HepG2 (cell line): ENCODE results near the gene TCF3. TPM values are rescaled to one million over a fixed set of nuclear protein-coding genes. Genes with fewer than 3 reads are reported as not detected.

ENCODE experiments used
- GZF1 ChIP-seq: sonication (generic); formaldehyde crosslinking; IDR thresholded peaks from 2 replicates; pipeline ENCODE4 v1.5.1; 2020; ENCODE audit warnings: mild to moderate bottlenecking, missing genetic modification reagents
- KLF12 ChIP-seq: sonication (generic); formaldehyde crosslinking; IDR thresholded peaks from 2 replicates; pipeline ENCODE4 v1.4.0; 2020; ENCODE audit warnings: missing genetic modification reagents, borderline replicate concordance
- MIER2 ChIP-seq: IDR thresholded peaks from 2 replicates; pipeline ENCODE4 v1.6.1; 2016; ENCODE audit warnings: missing biosample characterization, missing genetic modification reagents
- NFATC3 ChIP-seq: sonication (generic); formaldehyde crosslinking; IDR thresholded peaks from 2 replicates; pipeline ENCODE4 v1.5.1; 2020; ENCODE audit warnings: mild to moderate bottlenecking, missing genetic modification reagents
- NRL ChIP-seq: sonication (generic); formaldehyde crosslinking; IDR thresholded peaks from 2 replicates; pipeline ENCODE4 v1.5.0; 2020; ENCODE audit warnings: missing genetic modification reagents, mild to moderate bottlenecking, moderate library complexity, borderline replicate concordance
- RORA ChIP-seq: sonication (generic); formaldehyde crosslinking; IDR thresholded peaks from 2 replicates; pipeline ENCODE4 v1.5.0; 2020; ENCODE audit warnings: mild to moderate bottlenecking, missing genetic modification reagents, moderate library complexity
- SSRP1 ChIP-seq: IDR thresholded peaks from 2 replicates; pipeline ENCODE4 v1.6.1; 2016; ENCODE audit warnings: control low read depth
- SYNCRIP ChIP-seq: fragments of 200-400 bp; formaldehyde crosslinking; IDR thresholded peaks from 2 replicates; pipeline ENCODE4 v1.6.1; 2018; ENCODE audit warnings: mild to moderate bottlenecking, low read depth, low read length; ENCODE audit not compliant: insufficient read depth
- WIZ ChIP-seq: sonication (generic); formaldehyde crosslinking; IDR thresholded peaks from 2 replicates; pipeline ENCODE4 v1.5.1; 2020; ENCODE audit warnings: mild to moderate bottlenecking, missing genetic modification reagents
- ZKSCAN1 ChIP-seq: fragments of 150-350 bp; IDR thresholded peaks from 2 replicates; pipeline ENCODE4 v1.6.1; 2014; ENCODE audit warnings: low read length
- ZNF17 ChIP-seq: sonication (generic); formaldehyde crosslinking; IDR thresholded peaks from 2 replicates; pipeline ENCODE4 v1.5.0; 2020; ENCODE audit warnings: mild to moderate bottlenecking, missing genetic modification reagents
- ZNF24 ChIP-seq: fragments of 450-650 bp; IDR thresholded peaks from 2 replicates; pipeline ENCODE4 v1.6.1; 2017; ENCODE audit warnings: antibody characterized with exemption, mild to moderate bottlenecking
- ZNF564 ChIP-seq: sonication (generic); formaldehyde crosslinking; IDR thresholded peaks from 2 replicates; pipeline ENCODE4 v1.8.1; 2023; ENCODE audit warnings: mild to moderate bottlenecking, missing genetic modification reagents
- ZNF652 ChIP-seq: IDR thresholded peaks from 2 replicates; pipeline ENCODE4 v1.6.1; 2016; ENCODE audit warnings: low read depth, borderline replicate concordance
- ZNF761 ChIP-seq: sonication (generic); formaldehyde crosslinking; conservative IDR thresholded peaks from 2 replicates; pipeline ENCODE4 v1.4.0; 2020; ENCODE audit warnings: mild to moderate bottlenecking, missing genetic modification reagents
- ZNF766 ChIP-seq: sonication (generic); formaldehyde crosslinking; IDR thresholded peaks from 2 replicates; pipeline ENCODE4 v1.5.0; 2020; ENCODE audit warnings: missing genetic modification reagents, borderline replicate concordance
- polyA plus RNA-seq, 8 experiments: library from polyadenylated mRNA; depleted of rRNA in 3 of 8; stranded (reverse) in 7 of 8; unstranded in 1 of 8; fragments of >200 nt; fragmentation: Illumina TruSeq in 4 of 8; extraction: Trizol in 4 of 8; gene quantifications; 2 replicates each; pipeline versions ENCODE4 v1.2.1 to v1.2.3, GENCODE V29; 2011 to 2016; ENCODE audit warnings: low read depth in 4 of 8, missing spikeins in 1 of 8, mixed read lengths in 1 of 8; ENCODE audit not compliant: insufficient read depth in 1 of 8
- total RNA-seq, 5 experiments: library from RNA; depleted of rRNA; stranded (reverse); fragments of >200 nt; fragmentation: Illumina TruSeq; extraction: Trizol; gene quantifications; 2 replicates each; pipeline ENCODE4 v1.2.3, GENCODE V29; 2016; ENCODE audit warnings: low read depth in 1 of 5
- TF ChIP-seq, protein P1 (sequence below): sonication (generic); formaldehyde crosslinking; IDR thresholded peaks from 2 replicates; pipeline ENCODE4 v1.5.0; 2020; ENCODE audit warnings: mild to moderate bottlenecking, missing genetic modification reagents
- TF ChIP-seq, protein P2 (sequence below): sonication (generic); formaldehyde crosslinking; IDR thresholded peaks from 2 replicates; pipeline ENCODE4 v1.8.0; 2022; ENCODE audit warnings: mild to moderate bottlenecking, missing genetic modification reagents, borderline replicate concordance
- TF ChIP-seq, protein P3 (sequence below): sonication (generic); formaldehyde crosslinking; IDR thresholded peaks from 2 replicates; pipeline ENCODE4 v1.4.0; 2020; ENCODE audit warnings: mild to moderate bottlenecking, missing genetic modification reagents
- TF ChIP-seq, protein P4 (sequence below): sonication (generic); formaldehyde crosslinking; conservative IDR thresholded peaks from 2 replicates; pipeline ENCODE4 v1.5.0; 2020; ENCODE audit warnings: missing genetic modification reagents
- TF ChIP-seq, protein P5 (sequence below): sonication (generic); formaldehyde crosslinking; IDR thresholded peaks from 2 replicates; pipeline ENCODE4 v1.4.0; 2020; ENCODE audit warnings: missing genetic modification reagents

The TCF3 gene
- total and polyA plus RNA-seq, 2 of the 13 experiments (the other 11 are each of a cell fraction or from before 2014, with no cell fraction given): 51.4 to 53.2 TPM

DNA sequence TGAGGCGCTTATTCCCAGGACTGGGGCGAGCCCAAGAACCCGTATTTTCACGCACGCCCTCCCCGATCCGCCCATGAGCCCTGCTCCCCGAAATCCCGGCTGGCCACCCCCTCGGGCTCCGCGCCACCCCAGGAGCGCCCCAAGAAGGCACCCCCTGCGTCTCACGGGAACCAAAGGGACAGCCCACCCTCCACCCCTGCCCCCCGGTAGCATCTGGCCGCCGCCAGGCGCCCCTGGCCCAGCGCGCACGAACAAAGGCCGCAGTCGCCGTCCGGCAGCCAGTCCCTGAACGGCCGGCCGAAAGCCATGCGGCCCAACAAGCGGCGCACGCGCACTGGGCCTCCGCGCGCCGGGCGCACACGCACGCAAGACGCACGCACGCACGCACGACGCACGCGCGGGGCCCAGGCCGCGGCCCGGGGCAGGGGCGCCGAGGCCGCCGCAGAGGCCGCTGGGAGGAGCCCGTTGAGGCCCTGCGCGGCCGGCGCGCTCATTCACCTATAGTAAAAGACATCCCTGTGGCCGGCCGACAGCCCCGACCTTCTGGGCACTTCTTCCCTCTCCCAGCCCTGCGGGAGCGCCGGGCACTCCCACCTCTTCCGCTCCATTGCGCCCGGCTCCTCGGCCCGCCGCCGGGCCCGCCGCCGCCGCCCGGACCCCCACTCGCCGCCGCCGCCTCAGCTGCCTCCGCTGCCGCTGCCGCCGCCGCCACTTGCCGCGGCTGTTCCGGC lies 60.2 kb downstream of the TCF3 start (continued):
- TF ChIP-seq, protein P1, sequence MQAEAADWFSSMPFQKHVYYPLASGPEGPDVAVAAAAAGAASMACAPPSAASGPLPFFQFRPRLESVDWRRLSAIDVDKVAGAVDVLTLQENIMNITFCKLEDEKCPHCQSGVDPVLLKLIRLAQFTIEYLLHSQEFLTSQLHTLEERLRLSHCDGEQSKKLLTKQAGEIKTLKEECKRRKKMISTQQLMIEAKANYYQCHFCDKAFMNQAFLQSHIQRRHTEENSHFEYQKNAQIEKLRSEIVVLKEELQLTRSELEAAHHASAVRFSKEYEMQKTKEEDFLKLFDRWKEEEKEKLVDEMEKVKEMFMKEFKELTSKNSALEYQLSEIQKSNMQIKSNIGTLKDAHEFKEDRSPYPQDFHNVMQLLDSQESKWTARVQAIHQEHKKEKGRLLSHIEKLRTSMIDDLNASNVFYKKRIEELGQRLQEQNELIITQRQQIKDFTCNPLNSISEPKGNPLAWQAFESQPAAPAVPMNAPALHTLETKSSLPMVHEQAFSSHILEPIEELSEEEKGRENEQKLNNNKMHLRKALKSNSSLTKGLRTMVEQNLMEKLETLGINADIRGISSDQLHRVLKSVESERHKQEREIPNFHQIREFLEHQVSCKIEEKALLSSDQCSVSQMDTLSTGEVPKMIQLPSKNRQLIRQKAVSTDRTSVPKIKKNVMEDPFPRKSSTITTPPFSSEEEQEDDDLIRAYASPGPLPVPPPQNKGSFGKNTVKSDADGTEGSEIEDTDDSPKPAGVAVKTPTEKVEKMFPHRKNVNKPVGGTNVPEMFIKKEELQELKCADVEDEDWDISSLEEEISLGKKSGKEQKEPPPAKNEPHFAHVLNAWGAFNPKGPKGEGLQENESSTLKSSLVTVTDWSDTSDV (CRISPR knock-in tag): peak; percentile 85; the same call in 1 of the 2 replicates
- TF ChIP-seq WIZ (CRISPR knock-in tag): no peak
- no peak for TF ChIP-seq KLF12 (CRISPR knock-in tag)
- no peak for TF ChIP-seq ZNF17 (CRISPR knock-in tag)
- TF ChIP-seq GZF1 (CRISPR knock-in tag): peak; percentile 20; the same call in 1 of the 2 replicates
- no peak for TF ChIP-seq MIER2 (CRISPR knock-in tag)
- no peak for TF ChIP-seq ZKSCAN1
- TF ChIP-seq ZNF24: no peak
- no peak for TF ChIP-seq ZNF761 (CRISPR knock-in tag)
- TF ChIP-seq, protein P2, sequence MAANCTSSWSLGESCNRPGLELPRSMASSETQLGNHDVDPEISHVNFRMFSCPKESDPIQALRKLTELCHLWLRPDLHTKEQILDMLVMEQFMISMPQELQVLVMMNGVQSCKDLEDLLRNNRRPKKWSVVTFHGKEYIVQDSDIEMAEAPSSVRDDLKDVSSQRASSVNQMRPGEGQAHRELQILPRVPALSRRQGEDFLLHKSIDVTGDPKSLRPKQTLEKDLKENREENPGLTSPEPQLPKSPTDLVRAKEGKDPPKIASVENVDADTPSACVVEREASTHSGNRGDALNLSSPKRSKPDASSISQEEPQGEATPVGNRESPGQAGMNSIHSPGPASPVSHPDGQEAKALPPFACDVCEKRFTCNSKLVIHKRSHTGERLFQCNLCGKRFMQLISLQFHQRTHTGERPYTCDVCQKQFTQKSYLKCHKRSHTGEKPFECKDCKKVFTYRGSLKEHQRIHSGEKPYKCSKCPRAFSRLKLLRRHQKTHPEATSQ (CRISPR knock-in tag): no peak
- no peak for TF ChIP-seq SYNCRIP
- no peak for TF ChIP-seq RORA (CRISPR knock-in tag)
- TF ChIP-seq SSRP1 (CRISPR knock-in tag): 0 out of 2 replicates have a peak, but pooled peaks have one; percentile 39
- TF ChIP-seq, protein P3, sequence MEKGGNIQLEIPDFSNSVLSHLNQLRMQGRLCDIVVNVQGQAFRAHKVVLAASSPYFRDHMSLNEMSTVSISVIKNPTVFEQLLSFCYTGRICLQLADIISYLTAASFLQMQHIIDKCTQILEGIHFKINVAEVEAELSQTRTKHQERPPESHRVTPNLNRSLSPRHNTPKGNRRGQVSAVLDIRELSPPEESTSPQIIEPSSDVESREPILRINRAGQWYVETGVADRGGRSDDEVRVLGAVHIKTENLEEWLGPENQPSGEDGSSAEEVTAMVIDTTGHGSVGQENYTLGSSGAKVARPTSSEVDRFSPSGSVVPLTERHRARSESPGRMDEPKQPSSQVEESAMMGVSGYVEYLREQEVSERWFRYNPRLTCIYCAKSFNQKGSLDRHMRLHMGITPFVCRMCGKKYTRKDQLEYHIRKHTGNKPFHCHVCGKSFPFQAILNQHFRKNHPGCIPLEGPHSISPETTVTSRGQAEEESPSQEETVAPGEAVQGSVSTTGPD (CRISPR knock-in tag): no peak
- TF ChIP-seq NFATC3 (CRISPR knock-in tag): no peak
- TF ChIP-seq ZNF766 (CRISPR knock-in tag): no peak; the same call in 1 of the 2 replicates
- no peak for TF ChIP-seq ZNF652 (CRISPR knock-in tag)
- TF ChIP-seq, protein P4, sequence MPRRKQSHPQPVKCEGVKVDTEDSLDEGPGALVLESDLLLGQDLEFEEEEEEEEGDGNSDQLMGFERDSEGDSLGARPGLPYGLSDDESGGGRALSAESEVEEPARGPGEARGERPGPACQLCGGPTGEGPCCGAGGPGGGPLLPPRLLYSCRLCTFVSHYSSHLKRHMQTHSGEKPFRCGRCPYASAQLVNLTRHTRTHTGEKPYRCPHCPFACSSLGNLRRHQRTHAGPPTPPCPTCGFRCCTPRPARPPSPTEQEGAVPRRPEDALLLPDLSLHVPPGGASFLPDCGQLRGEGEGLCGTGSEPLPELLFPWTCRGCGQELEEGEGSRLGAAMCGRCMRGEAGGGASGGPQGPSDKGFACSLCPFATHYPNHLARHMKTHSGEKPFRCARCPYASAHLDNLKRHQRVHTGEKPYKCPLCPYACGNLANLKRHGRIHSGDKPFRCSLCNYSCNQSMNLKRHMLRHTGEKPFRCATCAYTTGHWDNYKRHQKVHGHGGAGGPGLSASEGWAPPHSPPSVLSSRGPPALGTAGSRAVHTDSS: no peak
- TF ChIP-seq NRL (CRISPR knock-in tag): no peak
- peak; percentile 86; the same call in 1 of the 2 replicates for TF ChIP-seq ZNF564 (CRISPR knock-in tag)
- TF ChIP-seq, protein P5, sequence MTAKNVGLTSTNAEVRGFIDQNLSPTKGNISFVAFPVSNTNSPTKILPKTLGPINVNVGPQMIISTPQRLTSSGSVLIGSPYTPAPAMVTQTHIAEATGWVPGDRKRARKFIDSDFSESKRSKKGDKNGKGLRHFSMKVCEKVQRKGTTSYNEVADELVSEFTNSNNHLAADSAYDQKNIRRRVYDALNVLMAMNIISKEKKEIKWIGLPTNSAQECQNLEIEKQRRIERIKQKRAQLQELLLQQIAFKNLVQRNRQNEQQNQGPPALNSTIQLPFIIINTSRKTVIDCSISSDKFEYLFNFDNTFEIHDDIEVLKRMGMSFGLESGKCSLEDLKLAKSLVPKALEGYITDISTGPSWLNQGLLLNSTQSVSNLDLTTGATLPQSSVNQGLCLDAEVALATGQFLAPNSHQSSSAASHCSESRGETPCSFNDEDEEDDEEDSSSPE (CRISPR knock-in tag): peak; percentile 62; the same call in 1 of the 2 replicates
